Keratinocyte (primary cell): ENCODE results near the gene CLEC16A. TPM values are rescaled to one million over a fixed set of nuclear protein-coding genes. Genes with fewer than 3 reads are reported as not detected.

Experiments
- DNase-seq: peaks from one replicate; pipeline ENCODE4 v3.0.0-alpha.2; 2011; ENCODE audit warnings: low read depth, missing footprints, low spot score
- FAIRE-seq: peaks from 2 replicates; lab custom pipeline; 2011; peaks lifted over from hg19 to GRCh38; lab: Jason Lieb, UNC
- H2AFZ ChIP-seq: 2 replicates; pipeline ENCODE4 v1.6.0; 2012; ENCODE audit warnings: low read length, control low read depth, inconsistent platforms; ENCODE audit not compliant: control insufficient read depth
- H3K27ac ChIP-seq: 2 replicates; pipeline ENCODE4 v1.5.1; 2011; ENCODE audit warnings: low read length; ENCODE audit not compliant: control insufficient read depth, insufficient read depth
- H3K27me3 ChIP-seq: 3 replicates; pipeline ENCODE4 v1.6.0; 2011; ENCODE audit warnings: low read length; ENCODE audit not compliant: control insufficient read depth, insufficient read depth; ENCODE audit errors: extremely low read depth
- H3K36me3 ChIP-seq, 2 experiments: 2 replicates in 1 of 2; 3 replicates in 1 of 2; pipeline ENCODE4 v1.5.1; 2011; ENCODE audit warnings: low read length in 2 of 2, mild to moderate bottlenecking in 1 of 2; ENCODE audit not compliant: control insufficient read depth in 2 of 2, insufficient read depth in 2 of 2; ENCODE audit errors: extremely low read depth in 1 of 2
- H3K4me1 ChIP-seq: 3 replicates; pipeline ENCODE4 v1.5.1; 2011; ENCODE audit warnings: low read length; ENCODE audit not compliant: control insufficient read depth, insufficient read depth; ENCODE audit errors: extremely low read depth
- H3K4me2 ChIP-seq: 3 replicates; pipeline ENCODE4 v1.6.0; 2011; ENCODE audit warnings: low read depth, low read length; ENCODE audit not compliant: control insufficient read depth, insufficient read depth; ENCODE audit errors: extremely low read depth
- H3K4me3 ChIP-seq, 3 experiments: fragments of 200-600 bp in 1 of 3; sonication (generic) in 1 of 3; 2 replicates in 2 of 3; 3 replicates in 1 of 3; pipeline ENCODE4 v1.5.1; 2011 to 2016; ENCODE audit warnings: low read length in 3 of 3, mild to moderate bottlenecking in 3 of 3, control low read depth in 2 of 3, inconsistent platforms in 1 of 3, low read depth in 1 of 3, mixed read lengths in 1 of 3, mixed run types in 1 of 3, moderate library complexity in 1 of 3; ENCODE audit not compliant: control insufficient read depth in 2 of 3, insufficient read depth in 2 of 3; ENCODE audit errors: extremely low read depth in 1 of 3
- H3K79me2 ChIP-seq: 2 replicates; pipeline ENCODE4 v1.6.0; 2012; ENCODE audit warnings: low read length; ENCODE audit not compliant: control insufficient read depth, insufficient read depth
- H3K9ac ChIP-seq: 3 replicates; pipeline ENCODE4 v1.6.0; 2011; ENCODE audit warnings: low read length; ENCODE audit not compliant: control insufficient read depth, insufficient read depth; ENCODE audit errors: extremely low read depth
- H3K9me1 ChIP-seq: 3 replicates; pipeline ENCODE4 v1.6.0; 2011; ENCODE audit warnings: low read length; ENCODE audit not compliant: control insufficient read depth, insufficient read depth; ENCODE audit errors: extremely low read depth
- H3K9me3 ChIP-seq: 2 replicates; pipeline ENCODE4 v1.5.1; 2012; ENCODE audit warnings: low read depth, low read length; ENCODE audit not compliant: control insufficient read depth
- H4K20me1 ChIP-seq: 3 replicates; pipeline ENCODE4 v1.6.0; 2011; ENCODE audit warnings: low read length; ENCODE audit not compliant: control insufficient read depth, insufficient read depth; ENCODE audit errors: extremely low read depth
- CTCF ChIP-seq, 3 experiments: IDR thresholded peaks in 1 of 3; conservative IDR thresholded peaks in 1 of 3; optimal IDR thresholded peaks in 1 of 3; 2 replicates in 2 of 3; 3 replicates in 1 of 3; pipeline versions ENCODE3 to v1.5.1; 2011; ENCODE audit warnings: low read length in 3 of 3, mild to moderate bottlenecking in 3 of 3, moderate library complexity in 2 of 3, control low read depth in 1 of 3, inconsistent platforms in 1 of 3; ENCODE audit not compliant: insufficient read depth in 2 of 3; ENCODE audit errors: extremely low read depth in 1 of 3
- EZH2 ChIP-seq: IDR thresholded peaks from one replicate; pipeline ENCODE4 v1.6.1; 2012; ENCODE audit warnings: inconsistent platforms, mild to moderate bottlenecking, low read length, moderate library complexity
- dilution Hi-C: fragments of 300-500 bp; cut with MboI; formaldehyde crosslinking; loops from one replicate; pipeline ENCODE4 v1.7.0; 2020; ENCODE audit warnings: low sequenced_read_pairs; ENCODE audit not compliant: extremely low pct_ligation_motif_present
- polyA plus RNA-seq, 5 experiments: library from polyadenylated mRNA; depleted of rRNA in 3 of 5; stranded (reverse) in 3 of 5; stranded (forward) in 1 of 5; unstranded in 1 of 5; fragments of >200 nt; gene quantifications; 1 replicate in 1 of 5; 2 replicates in 3 of 5; 3 replicates in 1 of 5; pipeline versions ENCODE4 v1.2.1 to v1.2.3, GENCODE V29; 2011 to 2012; ENCODE audit warnings: missing spikeins in 2 of 5, low read depth in 1 of 5, low replicate concordance in 1 of 5

Gene CLEC16A
- polyA plus RNA-seq, 1 donor (not counting 4 experiments of a cell fraction or from before 2014, with no cell fraction given) = 9.5 TPM

- Histone ChIP-seq H3K4me2 (no peak overlapping the region), H3K9me1 (no peaks in the 10 kb centered on the region), H4K20me1 (no peaks in the 10 kb centered on the region), H3K4me1 (peaks cover 23% of the 10 kb centered on the region), H3K4me3 (no peak overlapping the region), H3K79me2 (no peaks in the 10 kb centered on the region), H2AFZ (no peak overlapping the region), H3K36me3 (peaks cover 4 to 6% of the 10 kb centered on the region in 2 experiments), H3K9ac (no peak overlapping the region), H3K9me3 (no peaks in the 10 kb centered on the region), H3K27ac (no peak overlapping the region), H3K27me3 (no peaks in the 10 kb centered on the region)
- TF ChIP-seq CTCF (optimal IDR thresholded peaks at IDR 0.05 in 1 of 3, IDR thresholded peaks at IDR 0.05 in 1 of 3, conservative IDR thresholded peaks at IDR 0.05 in 1 of 3; ENCODE audit: extremely low read depth in 1 of 3, insufficient read depth in 2 of 3, low read length in 3 of 3) = no peak
- DNase-seq (no peak), FAIRE-seq (no peak)
- dilution Hi-C loops = no loop called here
Measured at GRCh38 chr16:10982465-10983150, 38.2 kb downstream of the CLEC16A start.

- peaks cover 0 to 5% of the 10 kb centered on the region in 2 experiments for H3K36me3 ChIP-seq
Measured at GRCh38 chr16:10983159-10983558, 38.8 kb downstream of the CLEC16A start.

More at GRCh38 chr16:10983159-10983558, 38.8 kb downstream of the CLEC16A start:
- H3K4me1 ChIP-seq = peaks cover 23% of the 10 kb centered on the region
- dilution Hi-C loops = no loop called here
- H2AFZ ChIP-seq = no peak overlapping the region
- H4K20me1 ChIP-seq = no peaks in the 10 kb centered on the region
- no peak overlapping the region for H3K9ac ChIP-seq
- H3K79me2 ChIP-seq = no peaks in the 10 kb centered on the region
- H3K9me1 ChIP-seq = no peaks in the 10 kb centered on the region
- H3K4me3 ChIP-seq = no peak overlapping the region
- no peak overlapping the region for H3K27ac ChIP-seq
- no peaks in the 10 kb centered on the region for H3K9me3 ChIP-seq
- DNase-seq (no peak), FAIRE-seq (no peak)
- H3K27me3 ChIP-seq = no peaks in the 10 kb centered on the region
- no peak overlapping the region for H3K4me2 ChIP-seq
- TF ChIP-seq CTCF (optimal IDR thresholded peaks at IDR 0.05 in 1 of 3, IDR thresholded peaks at IDR 0.05 in 1 of 3, conservative IDR thresholded peaks at IDR 0.05 in 1 of 3; ENCODE audit: extremely low read depth in 1 of 3, insufficient read depth in 2 of 3, low read length in 3 of 3) (peak; percentile 52 to 80 (median 70)), EZH2 (no peak)
